NCI-H69 (cell line): Measurements from ENCODE around the gene ASIC1.
A peak's percentile ranks its signal among the peaks of the same experiment; 100 is the strongest.
"Not testable (repeated sequence)": the region's sequence is repeated elsewhere in the genome, so short reads cannot be mapped to it uniquely, and the experiment has no call there.

Source experiments
- DNase-seq: peaks from one replicate; lab custom pipeline; 2025; lab: John Stamatoyannopoulos, UW

Gene ASIC1

DNA sequence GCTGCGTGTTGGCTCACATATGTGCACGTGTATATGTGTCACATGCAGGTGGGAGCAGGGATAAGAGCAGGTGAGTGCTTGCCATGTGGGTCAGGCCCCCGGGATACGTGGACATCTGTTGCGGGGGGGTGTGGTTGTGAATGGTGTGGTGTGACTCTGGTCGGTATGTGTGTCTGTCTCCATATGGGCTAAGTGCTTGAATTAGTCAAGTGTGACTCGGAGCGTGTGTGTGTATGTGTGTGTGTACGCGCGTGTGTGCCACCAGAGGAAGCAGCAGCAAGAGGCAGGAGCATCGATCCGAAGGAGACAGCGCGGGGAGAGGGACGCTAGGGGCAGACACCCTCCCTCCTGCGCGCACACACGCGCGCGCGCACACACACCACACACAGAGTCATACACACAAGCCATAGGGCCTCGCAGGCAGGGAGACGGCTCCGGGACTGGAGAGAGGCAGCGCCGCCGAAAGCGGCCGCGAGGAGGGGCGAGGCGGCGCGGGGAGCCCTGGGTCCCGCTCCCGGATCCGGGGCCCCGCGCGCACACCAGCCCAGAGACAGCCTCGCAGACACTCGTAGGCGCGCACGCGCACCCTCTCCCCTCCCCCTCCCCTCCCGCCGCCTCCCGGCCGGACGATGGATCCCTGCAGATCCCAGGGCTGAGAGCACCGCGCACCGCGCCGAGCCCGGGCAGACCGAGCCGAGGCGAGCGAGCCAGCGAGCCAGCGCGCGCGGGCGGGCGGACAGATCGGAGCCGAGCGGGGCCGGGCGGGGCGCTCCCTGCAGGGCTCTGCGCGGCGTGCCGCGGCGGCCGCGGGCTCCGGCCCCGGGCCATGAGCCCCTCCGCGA lies at the start of gene ASIC1:
Gene ASIC1 (plus strand): TSS at position 597 of the 842 bp plus-strand sequence. CDS start 1,171 bp downstream, outside the sequence.
- DNase-seq, result peak; percentile 82

DNA sequence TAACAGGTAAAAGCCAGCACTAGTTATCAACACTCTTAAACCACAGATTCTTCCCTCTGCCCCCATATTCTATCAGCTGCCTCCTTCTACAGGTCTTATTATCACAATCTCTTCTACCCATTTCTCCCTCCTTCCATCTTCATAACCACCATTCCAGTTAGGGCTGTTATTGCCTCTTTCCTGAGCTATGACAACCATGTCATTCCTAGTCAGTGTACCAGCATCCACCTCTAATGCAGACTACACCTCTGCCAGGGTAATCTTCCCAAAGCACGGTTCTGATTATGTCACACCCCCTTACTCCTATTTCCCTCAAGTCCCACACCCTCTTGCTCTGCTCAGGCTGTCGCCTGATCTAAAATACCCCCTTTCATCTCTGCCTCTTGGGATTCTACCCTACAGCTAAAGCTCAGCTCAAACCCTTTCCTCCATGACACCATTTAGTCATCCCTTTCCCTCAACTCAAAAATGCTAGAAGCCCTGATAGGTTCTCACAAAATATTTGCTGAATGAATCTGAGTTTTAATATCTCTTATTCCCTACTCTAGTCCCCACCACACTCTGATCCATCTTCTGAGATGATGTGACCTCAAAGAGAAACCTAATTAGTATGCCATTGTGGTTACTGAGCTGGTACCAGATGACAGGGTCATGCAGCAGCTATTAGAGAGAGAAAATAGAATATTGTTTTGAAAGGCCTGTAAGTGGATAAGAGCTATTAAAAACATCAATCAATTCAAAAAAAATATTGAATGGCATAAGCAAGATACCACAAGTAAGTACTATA lies 43.8 kb upstream of the ASIC1 start:
- no peak for DNase-seq

DNA sequence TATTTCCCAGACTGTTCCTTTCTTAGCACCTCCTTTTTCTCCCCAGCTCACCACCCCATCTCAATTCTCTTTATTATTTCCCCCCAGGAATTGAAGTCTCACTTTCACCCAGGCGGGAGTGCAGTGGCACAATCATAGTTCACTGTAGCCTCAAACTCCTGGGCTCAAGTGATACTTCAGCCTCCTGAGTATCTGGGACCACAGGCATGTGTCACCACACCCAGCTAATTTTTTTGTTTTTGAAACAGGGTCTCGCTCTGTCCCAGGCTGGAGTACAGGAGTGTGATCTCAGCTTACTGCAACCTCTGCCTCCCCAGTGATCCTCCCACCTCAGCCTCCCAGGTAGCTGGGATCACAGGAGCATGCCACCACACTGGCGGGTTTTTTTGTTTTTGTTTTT lies 43.1 kb upstream of the ASIC1 start:
- no peak for DNase-seq

DNA sequence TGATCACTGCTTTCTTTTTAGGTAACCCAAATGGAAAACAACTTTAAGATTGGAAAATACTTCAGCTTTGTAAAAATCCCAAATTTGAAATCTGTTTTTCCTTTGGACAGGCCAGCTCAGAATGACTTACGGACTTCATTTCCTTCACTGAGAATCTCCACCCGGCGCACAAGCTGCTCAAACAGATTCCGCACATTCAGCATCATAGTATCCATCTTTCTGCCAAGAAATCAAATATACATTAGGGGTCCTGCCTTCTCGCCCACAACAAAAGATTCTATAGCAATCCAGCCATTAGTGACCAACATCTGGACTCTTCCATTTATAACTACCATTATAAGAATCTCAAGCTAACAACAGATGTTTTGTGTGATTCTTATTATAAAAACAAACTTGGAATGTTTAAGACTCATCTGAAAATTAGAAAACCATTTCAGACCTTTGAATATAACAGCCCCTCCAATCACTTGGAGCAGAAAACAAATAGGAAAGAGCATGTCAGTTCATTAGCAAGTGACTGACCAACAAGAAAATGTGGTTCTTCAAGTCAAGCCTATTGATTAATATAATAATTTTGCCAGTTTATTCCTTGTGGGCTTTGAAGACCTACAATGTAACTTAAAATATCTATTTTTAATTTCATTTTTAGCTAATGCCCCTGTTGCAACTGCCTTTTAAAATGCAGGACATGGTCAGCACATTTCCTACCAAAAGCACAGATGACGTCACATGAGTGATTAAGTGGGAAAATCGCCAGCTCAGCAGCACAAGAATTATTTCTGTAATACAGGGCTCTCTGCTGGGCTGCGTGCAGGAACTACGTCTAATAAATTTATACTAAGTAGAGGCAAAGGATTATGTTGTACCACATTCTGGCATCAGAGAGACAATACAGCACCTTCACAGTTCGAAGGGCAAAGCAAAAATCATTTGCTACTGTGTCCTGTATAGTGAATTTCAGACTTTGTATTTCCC lies 40.6 kb upstream of the ASIC1 start:
- no peak for DNase-seq

DNA sequence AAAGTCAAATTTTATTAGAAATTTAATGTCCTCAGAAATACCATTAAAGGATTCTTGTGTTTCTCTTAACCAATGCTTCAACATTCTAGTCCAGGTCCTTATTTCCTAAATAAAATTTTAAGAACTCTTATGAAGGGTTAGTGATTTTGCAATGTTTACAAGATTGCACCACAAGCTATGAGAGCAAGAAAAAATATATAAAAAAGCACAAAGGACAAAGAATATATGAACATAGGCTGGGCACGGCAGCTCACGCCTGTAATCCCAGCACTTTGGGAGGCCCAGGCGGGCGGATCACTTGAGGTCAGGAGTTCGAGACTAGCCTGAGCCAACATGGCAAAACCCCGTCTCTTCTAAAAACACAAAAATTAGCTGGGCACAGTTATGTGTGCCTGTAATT lies 39.8 kb upstream of the ASIC1 start:
- no peak for DNase-seq

DNA sequence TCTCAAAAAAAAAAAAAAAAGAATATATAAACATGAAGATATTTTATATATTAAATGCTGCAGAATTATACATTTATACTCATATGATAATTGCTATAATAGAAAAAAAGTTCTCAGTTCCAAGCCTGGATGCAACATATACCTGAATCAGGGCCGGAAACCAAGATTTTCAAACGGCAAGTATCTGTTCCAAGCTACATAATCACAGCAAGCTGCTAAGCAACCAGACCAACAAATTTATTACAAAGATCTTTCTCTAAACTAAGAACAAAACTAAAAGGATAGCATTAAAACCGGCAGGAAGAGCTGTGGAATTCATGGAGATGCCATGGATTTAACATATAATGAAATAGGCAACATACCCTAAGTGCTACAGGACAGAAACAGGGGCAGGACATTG lies 39.2 kb upstream of the ASIC1 start:
- no peak for DNase-seq

DNA sequence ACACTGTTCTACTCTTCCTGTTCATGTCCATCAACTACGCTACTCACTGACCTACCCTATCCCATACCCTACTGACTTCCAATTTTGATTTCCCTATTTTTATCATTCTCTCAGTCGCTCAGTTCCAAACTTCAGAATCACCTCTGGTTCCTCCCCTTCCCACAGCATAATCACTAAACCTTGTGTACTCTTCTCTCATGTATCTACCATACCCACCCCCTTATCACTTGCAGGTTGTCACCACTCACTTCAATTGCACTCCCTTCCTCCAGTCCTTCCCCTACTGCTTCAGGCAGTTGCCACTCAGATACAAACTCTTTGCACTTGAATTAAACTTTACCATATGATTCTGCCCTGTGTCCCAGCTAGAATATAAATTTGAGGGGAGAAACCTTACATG lies 38.4 kb upstream of the ASIC1 start:
- no peak for DNase-seq

DNA sequence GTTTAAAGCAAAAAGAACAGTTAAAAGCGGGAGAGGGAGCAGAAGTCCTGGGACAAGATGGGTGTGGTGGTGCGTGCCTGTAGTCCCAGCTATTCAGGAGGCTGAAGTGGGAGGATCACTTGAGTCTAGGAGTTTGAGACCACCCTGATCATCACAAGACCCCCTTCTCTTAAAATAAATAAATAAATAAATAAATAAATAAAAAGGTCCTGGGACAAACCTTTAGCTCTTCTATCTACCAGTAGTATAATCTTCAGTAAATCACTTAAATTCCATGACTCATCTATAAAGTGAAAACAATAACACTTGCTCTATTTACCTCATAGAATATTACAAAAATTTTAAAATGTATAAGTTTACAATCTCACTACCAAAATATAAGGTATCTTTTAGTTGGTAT lies 37.9 kb upstream of the ASIC1 start:
- no peak for DNase-seq

DNA sequence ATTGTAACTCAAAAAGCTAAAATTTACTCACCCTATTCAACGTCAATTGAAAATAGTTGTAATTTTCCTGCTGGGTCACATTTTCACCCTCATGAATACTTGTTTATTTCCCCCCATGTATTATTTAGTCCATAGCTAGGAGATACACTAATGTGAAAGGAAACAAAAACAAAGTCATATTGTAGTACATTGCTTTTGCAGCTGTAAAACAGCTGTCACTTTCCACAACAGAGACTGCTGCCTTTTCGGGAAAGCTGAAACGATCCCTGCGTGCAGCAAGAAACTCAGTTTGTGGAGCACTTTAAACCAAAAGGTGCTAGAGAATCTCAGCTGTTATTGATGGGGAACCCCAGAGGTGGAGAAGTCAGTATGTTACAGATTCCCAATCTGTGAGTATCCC lies 36.4 kb upstream of the ASIC1 start:
- no peak for DNase-seq

DNA sequence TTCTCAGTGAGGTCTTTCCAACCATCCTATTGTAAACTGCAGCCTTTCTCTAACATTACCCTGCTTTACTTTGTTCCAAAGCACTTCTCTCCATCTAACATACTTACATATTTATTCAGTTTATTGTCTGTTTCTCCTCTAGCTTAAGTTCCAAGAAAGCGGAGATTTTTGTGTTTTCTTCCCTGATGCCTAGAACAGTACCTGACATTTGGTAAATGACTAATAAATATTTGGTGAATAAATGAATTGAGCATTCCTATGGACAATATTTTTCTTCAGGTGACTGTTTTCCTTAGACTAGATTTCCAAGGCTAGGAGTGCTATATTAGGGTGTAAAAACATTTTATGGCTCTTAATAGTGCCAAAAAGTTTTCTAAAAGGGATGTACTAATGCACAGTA lies 34.5 kb upstream of the ASIC1 start:
- no peak for DNase-seq

DNA sequence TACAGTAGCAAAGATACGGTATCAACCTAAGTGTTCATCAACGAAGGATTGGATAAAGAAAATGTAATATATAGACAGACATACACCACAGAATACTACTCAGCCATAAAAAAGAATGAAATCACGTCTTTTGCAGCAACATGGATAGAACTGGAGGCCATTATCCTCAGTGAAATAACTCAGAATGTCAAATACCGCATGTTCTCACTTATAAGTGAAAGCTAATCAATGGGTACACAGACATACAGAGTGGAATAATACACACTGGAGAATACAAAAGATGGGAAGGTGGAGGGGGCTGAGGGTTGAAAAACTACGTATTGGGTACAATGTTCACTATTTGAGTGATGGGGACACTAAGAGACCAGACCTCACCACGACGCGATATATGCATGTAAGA lies 33.2 kb upstream of the ASIC1 start:
- DNase-seq, result no peak

DNA sequence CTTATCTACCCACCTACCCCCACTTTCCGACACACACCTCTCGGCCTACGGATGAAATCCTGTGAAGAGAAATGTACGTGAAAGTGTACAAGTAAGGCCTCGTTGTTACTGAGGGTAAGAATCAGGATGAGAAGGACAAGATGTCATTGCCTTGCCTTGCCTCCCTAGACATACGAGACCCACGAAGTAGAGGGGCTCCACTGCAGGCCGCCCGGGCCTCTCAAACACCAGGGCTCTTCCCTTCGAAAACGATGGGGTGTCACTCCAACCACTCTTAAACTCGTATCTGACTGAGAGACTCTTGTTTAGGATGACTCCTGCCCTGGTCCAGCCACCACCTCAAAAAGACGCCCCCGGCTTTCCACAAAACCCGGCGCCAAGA lies 32.6 kb upstream of the ASIC1 start:
- peak; percentile 76 for DNase-seq

DNA sequence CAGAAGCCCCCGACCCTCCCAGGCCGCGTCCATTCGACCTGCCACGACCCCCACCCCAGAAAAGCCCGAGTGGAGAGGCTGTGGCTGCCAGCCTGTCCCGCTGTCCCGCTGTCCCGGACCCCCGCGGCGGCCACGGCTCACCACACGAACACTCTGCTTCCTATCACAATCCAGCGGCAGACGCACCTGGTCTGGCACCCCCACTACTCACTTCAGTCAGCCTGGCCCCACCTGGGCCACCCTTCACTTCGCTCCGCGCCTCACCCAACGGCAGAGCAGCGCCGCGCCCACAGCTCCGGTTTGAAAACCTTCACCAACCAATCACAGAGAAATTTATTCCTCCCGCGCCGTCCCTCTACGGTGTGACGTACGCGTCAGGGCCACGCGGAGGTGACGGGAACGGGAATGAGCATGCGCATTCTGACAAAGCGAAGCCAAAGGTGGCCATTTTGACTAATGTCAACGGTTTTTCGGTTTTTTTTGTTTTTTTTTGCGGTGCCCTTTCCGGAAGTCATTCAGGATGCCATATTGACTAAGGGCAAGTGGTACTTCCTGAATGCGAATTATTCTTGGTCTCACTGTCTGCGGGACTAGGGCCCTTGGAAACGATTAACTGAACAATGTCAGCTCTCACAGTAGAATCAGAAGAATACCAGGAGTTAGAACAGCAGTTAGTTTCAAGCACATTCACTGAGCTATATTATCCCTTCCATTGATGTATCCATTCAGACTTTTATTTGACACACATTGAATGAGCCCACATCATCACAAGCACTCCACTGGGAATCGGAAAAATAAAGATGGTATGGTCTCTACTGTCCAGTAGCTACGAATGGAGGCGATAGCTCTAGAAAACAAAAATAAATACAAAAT lies 32.0 kb upstream of the ASIC1 start, which contains the start of gene RACGAP1:
Gene RACGAP1 (minus strand): TSS at position 308 of the 873 bp plus-strand sequence. CDS start 8,779 bp downstream, outside the sequence.
- peak; percentile 100 for DNase-seq

DNA sequence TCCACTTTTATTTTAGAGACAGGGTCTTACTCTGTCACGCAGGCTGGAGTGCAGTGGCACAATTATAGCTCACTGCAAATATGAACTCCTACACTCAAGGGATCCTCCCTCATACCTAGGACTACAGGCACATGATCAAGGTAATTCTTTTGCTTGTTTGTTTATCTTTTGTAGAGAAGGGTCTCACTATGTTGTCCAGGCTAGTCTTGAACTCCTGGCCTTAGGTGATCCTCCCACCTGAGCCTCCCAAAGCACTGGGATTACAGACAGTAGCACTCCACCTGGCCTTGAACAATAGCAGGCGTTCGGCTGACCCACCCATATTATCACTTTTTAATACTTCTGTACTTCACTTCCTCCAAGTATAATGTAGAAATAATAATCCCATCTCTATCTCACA lies 30.7 kb upstream of the ASIC1 start:
- no peak for DNase-seq

DNA sequence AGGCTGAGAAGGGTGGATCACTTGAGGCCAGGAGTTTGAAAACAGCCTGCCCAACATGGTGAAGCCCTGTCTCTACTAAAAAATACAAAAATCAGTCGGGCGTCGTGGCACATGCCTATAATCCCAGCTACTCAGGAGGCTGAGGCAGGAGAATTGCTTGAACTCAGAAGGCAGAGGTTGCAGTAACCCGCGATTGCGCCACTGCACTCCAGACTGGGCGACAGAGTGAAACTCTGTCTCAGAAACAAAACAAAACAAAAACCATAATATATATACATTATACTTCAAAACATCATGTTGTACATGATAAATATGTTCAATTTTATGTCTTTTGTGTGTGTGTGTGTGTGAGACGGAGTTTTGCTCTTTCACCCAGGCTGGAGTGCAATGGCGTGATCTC lies 26.9 kb upstream of the ASIC1 start:
- DNase-seq, result not testable (repeated sequence)

DNA sequence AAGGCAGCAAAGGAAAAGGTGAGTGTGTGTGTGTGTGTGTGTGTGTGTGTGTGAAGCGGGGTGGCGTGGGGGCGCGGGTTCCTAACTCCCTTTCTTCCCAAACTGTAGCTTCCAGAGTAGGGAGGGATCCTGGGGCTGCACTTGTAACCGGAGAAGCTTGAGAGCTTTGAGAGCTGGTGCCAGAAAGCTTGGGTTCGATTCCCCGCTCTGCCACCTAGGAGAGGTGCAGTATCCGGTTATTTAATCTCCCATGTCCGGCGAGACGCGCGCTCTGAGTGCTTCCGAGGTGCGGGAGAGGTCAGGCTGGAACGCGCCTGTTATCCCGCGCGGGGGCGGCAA lies 24.9 kb upstream of the ASIC1 start:
- DNase-seq, result no peak

DNA sequence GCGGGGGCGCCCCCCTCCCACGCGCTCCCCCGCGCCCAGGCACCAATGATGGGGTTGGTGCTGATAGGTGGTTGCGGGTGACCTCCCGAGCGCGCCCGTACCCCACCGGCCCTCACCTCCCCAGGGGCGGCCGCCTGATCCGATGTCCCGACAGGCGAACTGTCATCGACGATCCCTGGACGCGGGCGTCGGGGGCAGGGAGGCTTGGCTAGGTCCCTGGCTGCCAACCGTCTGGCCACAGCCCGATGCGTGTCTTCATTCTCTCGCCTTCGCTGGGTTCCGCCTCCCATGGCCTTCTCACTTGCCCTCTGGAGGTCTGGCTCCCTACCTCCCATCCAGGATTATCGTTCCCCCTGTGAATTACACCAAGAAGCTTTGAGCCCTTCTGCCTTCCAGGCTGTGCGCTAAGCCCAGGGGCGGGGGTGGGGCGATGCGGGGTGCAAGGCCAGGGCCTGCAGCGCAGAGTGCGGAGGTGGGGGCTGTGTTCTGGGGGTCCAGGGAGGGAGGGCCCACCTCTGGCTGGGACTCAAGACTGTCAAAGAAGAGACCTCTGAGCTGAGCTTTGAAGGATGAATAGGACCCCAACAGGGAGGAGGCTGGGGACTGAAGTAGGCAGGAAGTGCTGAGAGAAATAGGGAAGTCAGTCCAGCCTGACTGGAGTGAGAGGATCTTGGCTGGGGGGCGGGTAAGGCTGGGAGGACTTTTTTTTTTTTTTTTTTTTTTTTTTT lies 24.4 kb upstream of the ASIC1 start:
- no peak for DNase-seq

DNA sequence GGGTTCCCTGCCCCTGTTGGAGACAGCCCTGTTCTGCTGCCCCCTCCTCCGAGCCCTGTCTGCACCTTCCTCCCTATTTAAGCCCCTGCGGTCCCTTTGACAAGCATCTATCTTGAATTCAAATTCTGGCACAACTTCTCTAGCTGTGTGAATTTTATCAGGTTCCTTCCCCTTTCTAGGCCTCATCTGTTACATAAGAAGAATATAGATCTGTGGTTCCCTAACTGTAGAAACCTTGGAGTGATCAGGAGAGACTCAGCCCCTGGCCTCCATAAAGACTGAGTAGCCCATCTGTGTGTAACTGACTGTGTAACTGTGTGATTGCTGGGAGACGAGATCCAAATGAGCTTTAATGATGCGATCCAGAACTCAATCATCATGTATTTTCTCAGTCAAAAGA lies 19.1 kb upstream of the ASIC1 start:
- no peak for DNase-seq

DNA sequence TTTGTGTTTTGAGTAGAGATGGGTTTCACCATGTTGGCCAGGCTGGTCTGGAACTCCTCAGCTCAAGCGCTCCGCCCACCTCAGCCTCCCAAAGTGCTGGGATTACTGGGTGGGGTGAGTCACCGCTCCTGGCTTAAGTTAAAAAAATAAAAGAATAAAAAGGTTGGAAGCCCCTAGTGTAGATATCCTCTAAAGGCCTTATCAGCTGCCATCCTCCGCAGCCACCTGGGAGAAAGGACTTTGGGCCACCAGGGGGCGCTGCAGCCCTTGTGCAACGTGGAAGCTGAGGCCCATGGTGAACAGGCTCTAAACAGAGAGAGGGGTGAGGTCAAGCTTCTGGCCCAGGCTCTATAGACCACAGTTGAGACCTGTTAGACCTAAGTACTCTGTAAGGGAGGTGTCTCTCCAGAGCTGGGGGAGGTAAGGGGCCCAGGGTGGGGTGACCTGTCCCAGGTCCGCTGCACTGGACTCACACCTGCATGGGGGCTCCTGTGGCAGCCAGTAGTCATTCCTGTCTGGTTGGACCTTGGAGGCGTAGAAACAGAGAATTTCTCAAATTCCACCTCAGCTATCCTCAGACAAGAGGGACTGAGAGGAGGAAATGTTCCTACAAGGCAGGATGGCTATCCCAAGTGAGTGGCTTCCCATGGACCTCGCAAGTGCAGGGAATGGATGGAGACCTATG lies 18.1 kb upstream of the ASIC1 start:
- peak; percentile 85 for DNase-seq

DNA sequence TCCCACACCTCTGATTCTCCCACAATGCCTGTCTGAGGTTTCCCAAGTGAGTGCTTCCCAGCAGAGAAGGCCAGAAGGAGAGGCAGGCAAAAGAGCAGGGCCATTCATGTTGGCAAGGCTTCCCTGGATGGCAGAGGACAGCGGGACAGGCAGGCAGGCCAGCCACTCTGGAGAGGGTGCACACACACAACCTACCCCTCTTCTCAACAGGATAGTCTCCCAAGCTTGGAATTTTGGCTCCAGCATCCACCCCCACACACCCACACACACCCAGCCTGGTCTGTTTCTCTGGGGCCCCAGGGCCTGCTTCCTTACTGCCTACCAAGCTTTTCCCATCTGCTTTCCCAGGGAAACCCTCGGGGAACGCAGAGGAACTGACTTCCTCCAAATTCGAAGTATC lies 16.7 kb upstream of the ASIC1 start:
- no peak for DNase-seq
